Stimulated activated CD8-positive, alpha-beta memory T cell treated with anti-CD3 and anti-CD28 coated beads, Interleukin-2, amount 100 ng/mL, for 48 hours (primary cell): ENCODE measurements around the gene BPI.
A peak's percentile ranks its signal among the peaks of the same experiment; 100 is the strongest.
"Not testable (repeated sequence)": the region's sequence is repeated elsewhere in the genome, so short reads cannot be mapped to it uniquely, and the experiment has no call there.

ENCODE experiments used
- DNase-seq, 2 donors: peaks; one replicate each; pipeline ENCODE4 v3.0.0-alpha.2; 2020; ENCODE audit warnings: low read depth in 2 of 2

BPI gene

DNA sequence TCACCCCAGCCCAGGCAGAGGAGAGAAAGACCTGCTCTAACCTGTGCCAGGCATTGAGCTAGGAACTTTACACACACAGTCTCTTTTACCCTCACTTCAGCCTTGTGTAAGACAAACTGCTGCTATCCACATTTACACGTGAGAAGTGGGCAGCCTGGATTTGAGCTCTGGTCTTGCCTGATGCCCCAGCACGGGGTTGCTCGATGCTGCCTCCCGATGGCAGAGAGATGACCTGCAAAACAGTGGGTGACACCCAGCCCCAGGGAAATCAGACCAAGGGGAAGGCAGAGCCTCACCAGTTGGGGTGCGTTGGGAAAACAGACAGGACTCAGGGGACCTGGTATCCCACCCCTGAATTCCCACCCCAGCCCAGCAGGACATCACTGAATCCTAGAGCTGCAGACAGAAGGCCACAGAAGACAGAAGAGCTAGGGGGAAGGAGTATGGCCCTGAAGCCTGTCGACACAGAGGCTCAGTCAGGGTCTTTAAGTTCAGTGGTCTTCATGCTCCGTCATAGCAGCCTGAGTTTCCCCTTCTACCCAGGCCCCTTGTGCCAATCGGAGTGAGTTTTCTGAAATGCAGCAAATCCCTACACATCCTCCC, 990 bp downstream of the BPI start:
- peak in 1 of 2 donors; percentile 11 for DNase-seq

DNA sequence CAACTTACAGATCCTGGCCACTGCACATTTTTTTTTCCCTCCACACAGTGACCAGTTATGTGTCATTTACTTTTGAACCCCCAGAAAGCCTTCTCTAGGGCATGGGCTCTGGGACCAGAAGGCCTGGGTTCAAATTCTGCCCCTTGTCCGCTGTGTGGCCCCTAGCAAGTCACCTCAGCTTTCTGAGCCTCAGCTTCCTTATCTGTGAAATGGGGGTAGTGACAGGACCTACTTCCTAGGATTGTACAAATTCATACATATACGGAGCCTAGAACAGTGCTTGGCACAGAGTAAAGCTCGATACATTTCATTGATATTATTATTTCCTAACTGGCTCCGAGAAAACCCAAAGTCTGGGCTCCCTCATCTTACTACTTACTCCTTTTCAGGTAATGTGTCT, 1.6 kb downstream of the BPI start:
- DNase-seq, result no peak

DNA sequence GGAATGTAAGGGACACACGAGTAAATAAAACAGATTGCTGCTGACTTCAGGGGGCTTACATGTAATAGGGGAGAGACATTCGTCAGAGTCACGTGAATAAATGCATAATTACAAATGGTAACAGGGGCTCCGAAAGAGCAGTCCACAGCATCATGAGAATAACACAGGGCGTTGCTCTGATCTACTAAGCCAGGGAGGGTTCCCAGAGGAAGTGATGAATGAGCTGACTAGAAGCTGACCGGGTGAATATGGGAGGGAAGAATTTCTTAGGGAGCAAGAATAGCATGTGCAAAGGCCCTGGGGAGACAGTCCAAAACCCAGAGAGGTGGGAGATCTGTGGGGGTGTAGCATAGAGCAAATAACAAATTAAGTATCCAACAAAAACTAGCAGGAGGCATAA, 2.4 kb downstream of the BPI start:
- no peak for DNase-seq

DNA sequence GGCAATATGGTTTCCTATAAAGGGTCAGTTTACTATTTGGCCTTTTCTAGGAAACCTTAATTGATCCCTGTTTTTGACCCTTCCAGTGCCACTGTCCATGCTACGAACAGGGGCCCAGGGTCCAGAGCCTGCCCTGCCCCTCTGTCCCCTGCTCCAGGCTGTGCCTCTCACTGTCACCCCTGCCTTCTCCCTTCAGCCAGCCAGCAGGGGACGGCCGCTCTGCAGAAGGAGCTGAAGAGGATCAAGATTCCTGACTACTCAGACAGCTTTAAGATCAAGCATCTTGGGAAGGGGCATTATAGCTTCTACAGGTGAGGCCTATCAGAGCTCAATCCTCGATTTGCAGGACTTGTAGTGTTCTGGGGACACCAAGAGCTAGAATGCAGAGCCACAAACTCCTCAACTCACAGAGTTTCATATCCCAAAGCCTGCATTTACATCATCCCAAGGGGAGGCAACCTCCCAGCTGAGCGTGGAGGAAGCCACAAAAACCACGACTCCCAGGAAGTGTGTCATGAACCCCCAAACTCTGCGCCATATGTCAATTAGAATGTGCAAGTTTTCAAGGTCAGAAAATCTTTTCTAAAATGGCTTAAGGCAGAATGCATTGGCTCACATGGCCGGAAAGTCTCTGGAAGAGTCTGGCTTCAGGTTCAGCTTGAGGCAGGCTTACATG, 3.6 kb downstream of the BPI start:
- no peak for DNase-seq

DNA sequence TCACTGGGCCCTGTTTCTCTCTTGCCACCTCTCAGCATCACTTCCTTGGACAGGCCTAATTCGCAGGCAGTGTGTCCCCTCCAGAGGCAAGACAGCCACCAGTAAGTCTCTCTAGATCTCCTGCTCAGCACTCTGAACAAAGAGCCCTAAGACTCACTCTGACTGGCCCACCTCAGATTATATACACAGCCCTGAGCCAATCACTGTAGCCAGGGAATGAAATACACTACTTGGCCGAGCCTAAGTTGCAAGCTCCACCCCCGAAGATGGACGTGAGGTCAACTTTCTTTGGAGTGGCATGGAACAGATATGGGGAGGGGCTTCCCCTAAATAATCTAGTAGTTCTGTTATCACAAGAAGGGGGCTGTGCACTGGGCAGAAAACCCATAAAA, 4.1 kb downstream of the BPI start:
- DNase-seq, result no peak

DNA sequence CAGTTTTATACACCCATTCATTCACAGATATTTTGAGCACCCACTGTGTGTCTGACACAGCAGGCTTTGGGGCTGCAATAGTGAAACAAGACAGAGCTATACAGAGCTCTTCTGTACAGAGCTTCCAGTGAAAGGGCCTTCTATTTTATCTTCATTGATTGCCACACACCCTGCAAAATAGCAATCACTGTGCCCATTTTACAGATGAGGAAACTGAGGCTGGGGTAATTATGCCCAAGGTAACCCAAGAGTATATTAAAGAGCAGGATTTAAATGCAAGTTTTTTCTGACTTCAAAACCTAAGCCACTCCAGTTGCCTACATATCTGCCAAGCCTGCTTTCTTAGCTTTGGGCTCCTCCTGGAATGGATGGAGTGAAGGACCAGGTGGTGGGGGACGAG, 4.5 kb downstream of the BPI start:
- DNase-seq, result no peak

DNA sequence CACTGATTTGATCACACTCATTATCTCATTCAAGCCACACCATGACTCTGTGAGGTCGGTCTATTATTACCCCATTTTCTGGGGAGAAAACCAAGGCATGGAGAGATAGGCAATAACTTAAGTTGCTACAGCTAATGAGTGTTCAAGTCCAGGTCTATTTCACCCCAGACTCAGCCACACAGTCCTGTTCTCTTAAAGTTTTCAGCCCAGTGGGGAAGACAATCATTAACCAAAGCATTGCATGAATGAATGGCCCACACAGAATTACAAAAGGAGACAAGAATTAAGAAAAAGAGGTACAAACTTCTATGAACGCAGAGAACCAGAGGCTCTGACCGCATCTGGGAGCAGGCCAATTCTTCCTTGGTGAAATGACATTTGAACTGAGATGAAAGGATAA, 7.1 kb downstream of the BPI start:
- no peak for DNase-seq

DNA sequence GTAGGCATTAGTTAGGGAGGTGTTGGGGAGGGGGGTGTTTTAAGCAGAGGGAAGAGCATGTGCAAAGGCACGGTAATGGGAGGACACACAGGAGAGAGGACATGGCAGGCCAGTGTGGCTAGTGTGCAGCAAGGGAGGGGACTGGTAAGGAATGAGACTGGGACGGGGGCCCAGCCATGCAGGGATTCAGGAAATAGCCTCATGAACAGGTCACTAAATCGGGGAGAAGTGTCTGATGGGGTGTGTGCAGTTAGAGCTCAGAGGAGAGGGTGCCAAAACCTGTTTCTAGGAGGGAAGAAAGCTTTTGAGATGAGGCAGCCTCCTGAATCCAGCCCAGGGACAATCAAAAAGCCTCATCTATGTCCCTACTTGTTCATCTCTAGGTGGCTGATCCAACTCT, 7.5 kb downstream of the BPI start:
- no peak for DNase-seq

DNA sequence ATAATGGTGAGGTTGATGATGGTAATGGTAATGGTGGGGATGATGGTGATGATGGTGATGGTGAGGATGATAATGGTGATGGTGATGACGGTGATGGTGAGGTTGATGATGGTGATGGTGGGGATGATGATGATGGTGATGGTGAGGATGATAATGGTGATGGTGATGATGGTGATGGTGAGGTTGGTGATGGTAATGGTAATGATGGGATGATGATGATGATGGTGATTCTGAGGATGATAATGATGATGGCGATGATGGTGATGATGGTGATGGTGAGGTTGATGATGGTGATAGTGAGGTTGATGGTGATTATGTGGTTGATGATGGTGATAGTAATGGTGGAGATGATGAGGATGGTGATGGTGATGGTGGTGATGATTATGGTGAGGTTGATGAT, 9.7 kb downstream of the BPI start:
- no peak for DNase-seq

DNA sequence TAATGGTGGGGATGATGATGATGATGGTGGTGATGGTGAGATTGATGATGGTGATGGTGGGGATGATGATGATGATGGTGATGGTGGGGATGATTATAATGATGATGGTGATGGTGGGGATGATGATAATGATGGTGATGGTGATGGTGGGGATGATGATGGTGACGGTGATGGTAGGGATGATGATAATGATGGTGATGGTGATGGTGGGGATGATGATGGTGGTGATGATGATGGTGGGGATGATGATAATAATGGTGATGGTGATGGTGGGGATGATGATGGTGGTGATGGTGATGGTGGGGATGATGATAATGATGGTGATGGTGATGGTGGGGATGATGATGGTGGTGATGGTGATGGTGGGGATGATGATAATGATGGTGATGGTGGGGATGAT, 10.4 kb downstream of the BPI start:
- not testable (repeated sequence) for DNase-seq

DNA sequence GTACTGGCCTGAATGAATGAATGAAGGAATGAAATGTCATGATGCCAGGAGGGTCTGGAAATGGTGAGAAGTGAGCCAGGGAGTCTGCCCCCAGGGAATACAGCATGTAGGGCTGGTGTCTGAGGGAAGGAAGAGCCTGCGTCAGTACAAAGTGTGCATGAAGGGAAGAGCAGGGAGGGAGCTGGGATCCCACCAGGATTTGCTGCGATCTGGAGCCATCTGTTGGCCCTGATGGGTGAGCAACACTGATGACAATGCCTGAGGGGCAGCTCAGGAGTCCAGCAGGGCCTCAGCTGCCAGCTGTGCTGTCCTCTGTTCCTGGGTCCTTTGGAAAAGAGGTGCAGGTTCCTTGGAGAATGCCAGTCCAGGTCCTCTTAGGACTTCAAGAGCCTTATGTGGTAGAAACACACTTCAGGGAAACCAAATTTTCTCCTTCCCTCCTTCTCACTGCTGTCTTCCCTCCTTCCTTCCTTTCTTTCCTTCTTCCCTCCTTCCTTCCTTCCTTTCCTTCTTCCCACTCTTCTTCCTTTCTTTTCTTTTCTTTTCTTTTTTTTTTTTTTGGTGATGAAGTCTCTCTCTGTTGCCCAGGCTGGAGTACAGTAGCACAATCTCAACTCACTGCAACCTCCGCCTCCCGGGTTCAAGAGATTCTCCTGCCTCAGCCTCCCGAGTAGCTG, 11.5 kb downstream of the BPI start:
- no peak for DNase-seq

DNA sequence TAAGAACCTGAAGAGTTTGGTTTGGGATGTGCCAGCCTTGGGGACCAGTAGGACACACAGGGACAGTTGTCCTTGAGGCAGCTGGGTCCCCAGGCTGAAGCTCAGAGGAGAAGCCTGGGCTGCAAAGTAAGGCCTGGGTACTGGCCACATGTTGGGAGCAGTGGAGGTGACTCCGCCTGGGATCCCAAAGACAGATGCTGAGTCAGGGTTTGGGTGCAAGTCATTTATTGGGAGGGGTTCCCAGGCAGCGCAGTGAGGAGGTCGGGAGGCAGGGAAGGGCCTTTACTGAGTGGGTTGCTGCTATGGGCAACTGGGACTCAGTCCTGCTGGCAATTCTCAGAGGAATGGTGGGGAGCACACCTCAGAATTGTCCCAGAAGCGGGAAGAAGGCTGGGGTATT, 12.4 kb downstream of the BPI start:
- no peak for DNase-seq

DNA sequence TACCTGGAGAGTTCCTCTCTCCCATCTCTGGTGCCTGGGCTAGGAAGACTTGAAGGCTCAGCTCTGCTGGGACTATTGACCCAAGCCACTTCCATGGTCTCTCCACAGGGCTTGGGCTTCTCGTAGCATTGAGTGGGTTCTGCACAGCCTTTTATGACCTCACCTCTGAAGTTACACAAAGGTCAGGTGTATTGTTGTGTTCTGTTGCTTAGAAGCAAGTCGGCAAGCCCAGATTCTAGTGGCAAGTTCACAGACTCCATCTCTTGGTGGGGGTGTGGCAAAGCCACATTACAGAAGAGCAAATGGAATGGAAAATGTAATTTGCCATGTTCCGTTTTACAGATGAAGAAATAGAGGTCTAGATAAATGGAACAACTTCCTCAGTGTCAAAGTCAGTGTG, 13.5 kb downstream of the BPI start:
- no peak for DNase-seq

DNA sequence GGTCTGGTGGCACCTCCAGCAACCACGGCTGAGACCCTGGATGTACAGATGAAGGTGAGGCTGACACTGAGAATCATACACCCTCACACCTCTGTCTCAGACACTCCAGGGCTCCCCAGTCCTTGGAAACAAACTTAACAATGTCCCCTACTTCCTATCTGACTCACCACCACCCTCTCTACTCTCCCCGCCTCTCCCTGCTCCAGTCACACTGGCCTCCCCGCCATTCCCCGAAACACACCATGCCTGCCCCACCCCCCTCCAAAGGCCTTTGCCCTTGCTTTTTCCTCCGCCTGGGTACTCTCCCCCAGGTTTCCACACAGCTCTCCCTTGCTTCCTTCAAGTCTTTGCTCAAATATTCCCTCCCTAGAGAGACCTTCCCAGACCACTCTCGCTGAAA, 16.3 kb downstream of the BPI start:
- DNase-seq, result no peak

DNA sequence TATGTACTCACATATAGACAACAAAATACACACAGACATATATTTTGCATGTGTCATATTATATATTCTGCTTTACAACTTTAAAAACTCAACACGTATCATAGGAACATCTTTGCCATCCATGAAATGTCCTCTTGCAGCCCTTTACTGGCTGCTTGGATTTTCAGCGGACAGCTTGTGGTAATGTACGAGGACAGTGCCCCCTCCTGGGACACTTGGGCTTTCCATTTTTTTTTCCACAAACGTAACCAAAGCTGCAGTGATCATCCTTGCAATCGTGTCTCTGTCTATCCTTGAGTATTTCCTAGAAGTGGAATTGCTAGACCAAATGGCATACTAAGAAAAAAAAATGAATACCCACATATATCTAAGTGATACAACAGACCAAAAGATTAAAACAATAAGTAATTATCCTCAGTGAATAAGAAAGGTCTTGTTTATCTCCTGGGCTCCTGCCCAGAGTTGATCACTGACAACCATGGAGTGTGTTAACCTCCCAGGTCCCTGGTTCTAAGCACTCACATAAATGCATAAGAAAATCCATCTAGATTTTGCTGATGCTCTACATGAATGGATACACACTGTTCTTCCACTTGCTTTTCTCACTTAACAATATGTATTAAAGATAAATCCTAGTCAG, 18.1 kb downstream of the BPI start:
- DNase-seq, result no peak

DNA sequence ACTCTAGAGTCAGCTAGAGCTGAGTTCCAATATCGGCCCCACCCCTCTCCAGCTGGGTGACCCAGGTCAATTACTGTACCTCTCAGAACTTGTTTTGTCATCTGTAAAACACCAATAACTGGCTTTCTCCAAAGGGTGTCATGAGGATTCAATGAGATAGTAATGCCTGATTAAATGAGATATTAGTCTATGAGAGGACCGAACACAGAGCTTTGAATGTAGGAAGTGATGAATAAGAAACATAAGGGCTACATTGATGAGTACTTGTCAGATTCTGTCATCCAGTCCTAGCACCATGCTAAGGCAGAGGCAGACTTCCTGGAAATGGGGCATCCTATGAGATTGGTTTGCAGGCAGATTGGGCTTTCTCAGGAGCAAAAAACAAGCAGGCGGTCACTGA, 20.2 kb downstream of the BPI start:
- DNase-seq, result no peak

DNA sequence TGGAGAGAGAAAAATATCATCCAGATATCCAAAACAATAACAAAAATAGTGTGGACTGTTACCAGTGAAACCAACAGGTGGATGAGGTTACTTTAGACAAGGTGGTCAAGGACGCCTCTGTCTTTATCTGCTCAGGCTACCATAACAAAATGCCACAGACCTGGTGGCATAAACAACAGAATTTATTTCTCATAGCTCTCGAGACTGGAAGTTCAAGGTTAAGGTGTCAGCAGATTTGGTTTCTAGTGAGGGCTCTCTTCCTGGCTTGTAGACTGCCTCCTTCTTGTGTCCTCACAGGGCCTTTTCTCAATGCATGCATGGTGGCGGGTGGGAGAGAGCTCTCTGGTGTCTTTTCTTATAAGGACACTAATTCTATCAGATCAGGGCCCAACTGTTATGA, 21.2 kb downstream of the BPI start:
- DNase-seq, result no peak

DNA sequence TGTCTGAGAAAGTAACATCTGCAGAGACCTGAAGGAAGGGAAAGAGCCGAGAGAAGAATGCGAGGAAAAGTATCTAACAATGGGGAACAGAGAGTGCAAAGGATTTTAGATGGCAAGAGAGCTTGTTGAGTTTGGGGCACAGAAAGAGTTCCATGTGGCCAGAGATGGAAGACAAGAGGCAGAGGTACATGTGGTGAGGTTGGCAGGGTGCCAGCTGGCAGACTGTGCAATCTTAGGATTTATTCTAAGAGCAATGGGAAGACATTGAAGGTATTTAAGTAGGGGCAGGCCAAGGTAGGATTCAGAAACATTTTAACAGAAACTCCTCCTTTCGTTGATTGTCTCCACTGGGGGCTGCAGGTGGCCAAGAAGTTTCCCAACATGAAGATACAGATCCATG, 21.9 kb downstream of the BPI start:
- no peak for DNase-seq

DNA sequence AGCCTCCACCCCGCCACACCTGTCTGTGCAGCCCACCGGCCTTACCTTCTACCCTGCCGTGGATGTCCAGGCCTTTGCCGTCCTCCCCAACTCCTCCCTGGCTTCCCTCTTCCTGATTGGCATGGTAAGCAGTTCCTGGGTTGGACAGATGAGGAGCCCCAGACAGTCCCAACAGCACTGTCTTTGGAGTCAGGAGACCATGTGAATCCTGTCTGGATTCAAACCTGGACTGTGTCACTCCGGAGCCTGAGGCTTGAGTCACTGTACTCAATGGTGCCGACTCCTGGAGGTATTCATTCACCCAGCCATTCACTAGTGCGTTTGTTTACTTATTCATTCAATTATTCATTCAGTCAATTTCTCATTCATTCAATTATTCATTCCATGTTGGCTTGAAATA, 22.4 kb downstream of the BPI start:
- DNase-seq, result no peak

DNA sequence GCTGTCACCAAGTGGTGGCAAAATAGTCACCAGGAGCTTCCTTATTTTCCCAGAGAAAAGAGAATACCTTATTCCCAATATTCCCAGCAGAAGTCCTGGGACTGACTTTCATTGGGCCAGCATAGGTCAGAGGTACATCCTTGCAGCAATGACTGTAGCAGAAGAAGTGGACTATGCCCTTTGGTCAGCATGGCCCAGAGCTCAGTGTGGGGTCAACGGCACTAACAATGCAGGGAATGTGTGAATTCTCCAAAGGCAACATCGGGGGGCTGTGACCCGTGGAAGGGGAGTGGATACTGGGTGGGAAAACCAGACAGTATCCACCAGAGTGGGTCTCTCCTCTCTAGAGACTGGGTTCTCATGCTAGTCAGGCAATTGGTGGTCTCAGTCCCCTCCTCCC, 26.7 kb downstream of the BPI start:
- DNase-seq, result no peak

DNA sequence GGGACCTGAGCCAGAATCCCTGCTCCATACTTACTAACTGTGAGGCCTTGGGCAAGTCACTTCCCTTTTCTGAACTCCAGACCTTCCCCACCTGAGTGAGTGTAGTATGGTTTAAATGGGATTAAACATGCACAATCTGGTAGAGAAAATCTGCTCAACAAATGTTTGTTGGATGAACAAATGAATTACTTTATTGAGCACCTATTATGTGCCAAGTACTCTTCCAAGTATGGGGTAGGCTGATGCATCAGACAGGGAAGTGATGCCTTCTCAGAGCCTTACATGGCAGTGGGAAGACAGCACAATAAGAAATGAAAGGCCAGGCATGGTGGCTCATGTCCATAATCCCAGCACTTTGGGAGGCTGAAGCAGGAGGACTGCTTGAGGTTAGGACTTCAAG, 27.3 kb downstream of the BPI start:
- no peak for DNase-seq

DNA sequence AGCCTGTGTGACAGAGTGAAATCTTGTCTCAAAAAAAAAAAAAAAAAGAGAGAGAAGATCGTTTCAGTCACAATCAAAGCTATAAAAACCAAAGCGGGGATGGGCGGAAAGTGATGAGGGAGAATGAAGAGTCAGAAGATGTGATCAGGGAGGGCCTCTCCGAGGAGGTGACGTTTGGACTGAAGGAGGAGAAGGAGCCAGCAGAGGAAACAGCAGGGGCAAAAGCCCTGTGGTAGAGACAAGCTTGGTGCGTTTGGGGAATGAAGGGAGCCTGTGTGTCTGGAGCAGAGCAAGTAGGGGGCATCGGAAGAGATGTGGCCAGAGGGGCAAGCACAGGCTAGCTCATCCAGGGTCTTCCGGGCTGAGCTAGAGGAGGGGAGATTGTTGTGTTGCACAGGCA, 27.9 kb downstream of the BPI start:
- no peak for DNase-seq

DNA sequence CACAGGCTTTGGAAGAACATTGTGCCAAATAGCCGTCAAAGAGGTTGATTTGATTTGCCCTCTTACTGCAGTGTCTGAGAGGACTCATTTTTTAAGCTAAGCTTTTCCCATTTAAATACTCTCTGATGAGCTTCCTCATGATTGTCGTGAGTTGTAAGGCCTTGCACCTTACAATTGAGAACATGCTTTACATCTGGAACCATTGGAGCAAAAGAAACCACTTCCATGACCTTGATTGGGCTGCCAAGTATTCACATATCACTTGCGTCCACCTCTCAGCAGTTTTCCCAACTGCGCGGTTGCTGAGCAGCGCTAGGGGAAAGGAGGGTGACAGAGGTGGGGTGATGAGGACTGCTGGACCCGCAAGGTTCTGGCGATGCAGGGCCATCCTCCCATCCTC, 30.1 kb downstream of the BPI start:
- DNase-seq, result no peak
